ENCODE measurements around the gene PNN.

PNN gene

DNA sequence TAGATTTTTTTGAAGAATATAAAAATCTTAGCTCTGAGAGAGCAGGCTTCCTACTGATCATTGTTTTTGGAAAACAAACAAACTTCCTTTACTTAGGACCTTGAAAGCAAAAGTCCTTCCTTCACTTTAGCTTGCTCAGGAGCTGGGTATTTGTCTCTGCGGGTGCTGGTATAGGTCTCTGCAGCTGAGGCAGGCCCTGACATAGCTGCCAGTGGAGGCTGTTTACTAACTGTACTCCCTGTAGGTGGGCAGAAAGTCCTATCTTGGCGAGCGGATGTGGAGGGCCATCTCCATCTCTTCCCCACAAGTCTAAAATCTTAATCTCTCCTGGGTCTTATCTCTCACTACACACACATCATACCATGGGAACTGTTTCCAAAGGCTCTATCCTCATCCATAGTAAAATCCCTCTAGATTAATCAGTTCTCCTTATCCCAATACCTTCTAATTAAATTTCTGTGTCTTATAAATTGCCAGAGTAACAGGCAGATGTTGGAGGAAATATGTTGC lies 54.6 kb downstream of the PNN start:
- DNase-seq (ENCODE audit: low read depth): no peak

DNA sequence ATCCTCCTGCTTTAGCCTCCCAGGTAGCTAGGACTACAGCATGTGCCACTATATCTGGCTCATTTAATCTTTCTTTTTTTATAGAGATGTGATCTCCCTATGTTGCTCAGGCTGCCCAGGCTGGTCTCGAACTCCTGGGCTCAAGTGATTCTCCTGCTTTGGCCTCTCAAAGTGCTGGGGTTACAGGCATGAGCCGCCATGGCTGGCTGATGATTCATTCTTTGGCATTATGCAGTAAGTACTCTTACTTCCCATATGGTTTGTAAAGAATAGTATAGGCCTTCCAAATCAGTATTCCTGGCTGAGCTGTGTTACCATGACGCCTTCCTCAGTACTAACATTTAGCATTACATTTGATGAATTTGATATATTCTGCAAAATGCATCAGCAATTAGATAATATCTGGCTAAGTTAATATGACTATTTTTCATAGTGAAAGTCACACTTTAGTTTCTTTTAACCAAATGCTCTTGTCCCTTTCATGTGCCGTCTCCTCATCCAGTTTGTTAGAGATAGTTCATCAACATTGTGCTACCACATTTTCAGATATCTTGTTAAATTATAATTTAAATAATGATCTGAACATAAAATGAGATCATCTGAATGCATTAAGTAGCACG lies 55.5 kb downstream of the PNN start:
- no peak for DNase-seq (ENCODE audit: low read depth)

DNA sequence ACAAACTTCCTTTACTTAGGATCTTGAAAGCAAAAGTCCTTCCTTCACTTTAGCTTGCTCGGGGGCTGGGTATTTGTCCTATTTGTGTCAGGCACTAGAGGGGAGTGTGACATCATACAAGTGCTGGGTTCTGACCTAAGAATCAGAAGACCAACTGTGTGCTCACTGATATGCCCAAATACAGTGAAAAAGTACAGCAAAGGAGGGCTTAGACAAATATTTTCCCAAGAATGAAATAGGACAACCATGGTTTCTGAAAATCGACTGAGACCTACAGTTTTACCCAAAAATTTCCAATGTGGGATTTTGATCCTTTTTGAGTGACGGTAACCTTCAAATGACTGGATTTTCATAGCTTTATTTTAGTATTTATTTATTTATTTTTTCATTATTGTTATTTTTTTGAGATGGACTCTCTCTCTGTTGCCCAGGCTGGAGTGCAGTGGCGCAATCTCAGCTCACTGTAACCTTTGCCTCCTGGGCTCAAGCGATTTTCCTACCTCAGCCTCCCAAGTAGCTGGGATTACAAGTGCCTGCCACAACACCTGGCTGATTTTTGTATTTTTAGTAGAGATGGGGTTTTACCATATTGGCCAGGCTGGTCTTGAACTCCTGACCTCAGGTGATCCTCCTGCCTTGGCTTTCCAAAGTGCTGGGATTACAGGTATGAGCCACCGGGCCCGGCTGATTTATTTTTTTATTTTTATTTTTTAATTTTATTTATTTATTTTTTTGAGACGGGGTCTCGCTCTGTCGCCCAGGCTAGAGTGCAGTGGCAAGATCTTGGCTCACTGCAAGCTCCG lies 56.9 kb downstream of the PNN start:
- DNase-seq (ENCODE audit: low read depth): peak; percentile 11
